HG02981 (cell line): Measurements from ENCODE around the gene SCGB1D2.

Experiments used
- ATAC-seq: cut with Tn5 transposase; IDR thresholded peaks from one replicate; pipeline ENCODE4 v1.9.1; 2021; ENCODE audit warnings: mild to moderate bottlenecking, moderate library complexity; ENCODE audit not compliant: unreplicated experiment

Gene SCGB1D2

DNA sequence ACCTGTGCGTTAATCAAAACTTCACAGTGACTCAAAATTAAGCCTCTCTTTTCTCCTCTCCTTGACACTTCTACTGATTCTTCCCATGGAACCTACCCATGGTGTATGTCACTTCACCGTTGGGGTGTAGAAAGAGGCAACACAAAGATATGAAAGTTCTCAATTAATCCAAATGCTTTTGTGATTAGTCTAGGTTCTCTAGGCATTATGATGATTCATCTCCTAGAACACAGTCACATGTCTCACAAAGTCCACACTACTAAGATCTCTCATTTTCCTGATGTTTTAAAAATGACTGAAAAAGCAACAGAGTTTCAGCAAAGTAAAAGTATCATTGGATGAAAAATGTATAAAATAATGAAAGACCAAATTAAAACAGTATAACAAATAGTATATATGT, 14.2 kb downstream of the SCGB1D2 start:
- no peak for ATAC-seq

DNA sequence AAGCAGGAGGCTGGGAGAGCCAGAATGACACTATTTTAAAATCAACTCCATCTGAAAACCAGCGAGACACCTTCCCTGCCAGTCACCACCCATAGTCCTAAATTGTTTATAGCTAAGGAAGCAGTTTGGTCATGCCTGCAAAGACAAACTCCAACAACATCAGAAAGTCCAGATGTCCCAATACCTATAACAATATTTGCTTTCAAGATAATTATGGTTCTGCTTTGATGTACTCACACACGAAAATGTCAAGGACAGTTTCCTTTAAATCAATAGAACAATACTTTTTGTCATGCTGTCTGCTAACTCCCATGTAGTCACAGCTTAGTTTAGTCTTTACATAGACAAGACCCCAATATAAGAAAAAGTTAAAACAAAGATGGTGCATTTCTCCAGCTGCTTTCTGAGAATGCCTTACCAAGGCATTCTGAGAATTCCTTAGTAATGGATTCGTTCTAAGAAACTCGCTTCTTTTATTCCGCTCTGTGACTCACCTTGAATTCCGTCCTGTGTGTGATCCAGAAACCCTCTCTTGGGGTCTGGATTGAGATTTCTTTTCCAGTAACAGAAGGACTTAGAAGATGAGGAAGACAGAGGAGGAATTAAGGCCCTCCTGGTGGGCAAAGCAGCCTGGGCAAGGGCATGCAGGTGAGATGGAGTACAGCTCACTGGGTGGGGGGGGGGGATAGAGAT, 18.4 kb downstream of the SCGB1D2 start:
- no peak for ATAC-seq

DNA sequence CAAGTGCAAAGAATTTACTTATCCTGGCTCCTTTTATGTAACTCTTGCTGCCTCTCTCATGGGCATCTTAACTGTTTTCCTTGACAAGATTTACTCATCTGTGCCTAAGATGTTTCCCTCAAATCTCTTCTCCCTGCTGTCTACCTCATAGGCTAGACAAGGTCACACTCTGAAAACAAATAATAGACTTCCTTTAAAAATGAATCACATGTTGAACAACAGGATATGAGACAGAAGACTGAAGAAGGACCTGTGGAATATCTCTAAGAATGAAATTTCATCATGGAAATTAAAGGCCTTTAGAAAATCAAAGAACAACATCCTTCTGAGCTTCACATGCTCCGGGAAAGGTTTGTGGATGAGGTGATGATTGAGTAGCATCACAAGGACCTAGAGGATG, 22.0 kb downstream of the SCGB1D2 start:
- ATAC-seq, result no peak

- no peak for ATAC-seq
Observed at GRCh38 chr11:62266558-62266957, 24.5 kb downstream of the SCGB1D2 start.

GRCh38 chr11:62267050-62267449, 25.0 kb downstream of the SCGB1D2 start:
- no peak for ATAC-seq

DNA sequence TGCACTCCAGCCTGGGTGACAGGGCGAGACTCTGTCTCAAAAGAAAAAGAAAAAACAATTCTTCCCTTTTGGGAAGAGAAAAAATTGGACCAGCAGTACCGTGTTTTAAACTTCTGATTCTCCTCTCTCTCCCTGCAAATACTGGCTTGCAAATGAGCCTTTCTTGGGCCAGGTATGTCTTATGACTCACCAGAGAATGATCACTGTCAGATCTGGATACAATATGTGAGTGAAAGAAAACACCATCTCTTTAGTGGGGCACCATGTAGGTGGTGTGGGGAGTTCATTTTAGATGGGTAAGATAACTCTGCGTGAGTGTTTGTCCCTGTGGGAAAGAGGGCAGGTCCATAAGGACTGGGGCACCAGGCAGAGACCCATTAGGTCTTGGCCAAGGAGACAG, 25.5 kb downstream of the SCGB1D2 start:
- no peak for ATAC-seq

DNA sequence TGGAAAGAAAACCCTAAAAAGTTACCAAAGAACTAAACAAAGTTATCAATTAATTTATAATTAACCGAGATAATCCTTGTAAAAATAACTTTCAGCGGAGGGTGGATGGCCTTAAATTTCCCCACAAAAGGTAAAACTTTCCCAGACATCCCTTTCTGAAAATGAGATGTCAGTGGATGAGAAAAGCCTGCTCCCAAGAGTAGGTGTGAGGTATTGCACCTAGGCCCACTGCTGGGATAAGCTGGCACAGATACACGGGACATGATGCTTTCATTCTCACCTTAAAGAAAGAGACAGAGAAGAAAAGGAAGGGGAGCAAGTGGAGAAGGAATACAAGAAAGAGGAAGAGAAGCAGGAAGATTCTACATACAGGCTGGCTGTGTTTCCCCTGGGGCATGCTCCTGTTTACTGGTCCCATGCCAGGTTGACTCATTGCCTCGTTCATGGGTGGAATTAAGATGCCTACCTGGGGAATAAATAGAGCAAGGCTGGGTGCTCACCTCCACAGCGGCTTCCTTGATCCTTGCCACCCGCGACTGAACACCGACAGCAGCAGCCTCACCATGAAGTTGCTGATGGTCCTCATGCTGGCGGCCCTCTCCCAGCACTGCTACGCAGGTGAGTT, 27.7 kb downstream of the SCGB1D2 start, which contains the start of gene SCGB2A2:
Gene SCGB2A2, plus strand, starts transcription at position 505 of the 625 bp plus-strand sequence. Its CDS starts 59 bp downstream, at position 564.
- no peak for ATAC-seq

- no peak for ATAC-seq
Observed at GRCh38 chr11:62273284-62273683, 31.2 kb downstream of the SCGB1D2 start.

GRCh38 chr11:62273789-62274275, 31.8 kb downstream of the SCGB1D2 start:
- ATAC-seq, result no peak

GRCh38 chr11:62280452-62280851, 38.4 kb downstream of the SCGB1D2 start:
- ATAC-seq, result no peak
